ENCODE data around the gene SAP30. TPM values are rescaled to one million over a fixed set of nuclear protein-coding genes. Genes with fewer than 3 reads are reported as not detected.

The SAP30 gene
- total and polyA plus RNA-seq, 2 experiments from 2014 or later = 9.3 to 16.5 TPM

- DNase-seq (ENCODE audit: low spot score) (no peak), ATAC-seq (no peak)
- no peak for TF ChIP-seq NANOG (IDR thresholded peaks at IDR 0.05; ENCODE audit: borderline replicate concordance)
- no peak for TF ChIP-seq EZH2phosphoT487 (IDR thresholded peaks at IDR 0.05; ENCODE audit: unreplicated experiment)
- no peak for TF ChIP-seq ETS1 (IDR thresholded peaks at IDR 0.05)
- TF ChIP-seq, protein P1, sequence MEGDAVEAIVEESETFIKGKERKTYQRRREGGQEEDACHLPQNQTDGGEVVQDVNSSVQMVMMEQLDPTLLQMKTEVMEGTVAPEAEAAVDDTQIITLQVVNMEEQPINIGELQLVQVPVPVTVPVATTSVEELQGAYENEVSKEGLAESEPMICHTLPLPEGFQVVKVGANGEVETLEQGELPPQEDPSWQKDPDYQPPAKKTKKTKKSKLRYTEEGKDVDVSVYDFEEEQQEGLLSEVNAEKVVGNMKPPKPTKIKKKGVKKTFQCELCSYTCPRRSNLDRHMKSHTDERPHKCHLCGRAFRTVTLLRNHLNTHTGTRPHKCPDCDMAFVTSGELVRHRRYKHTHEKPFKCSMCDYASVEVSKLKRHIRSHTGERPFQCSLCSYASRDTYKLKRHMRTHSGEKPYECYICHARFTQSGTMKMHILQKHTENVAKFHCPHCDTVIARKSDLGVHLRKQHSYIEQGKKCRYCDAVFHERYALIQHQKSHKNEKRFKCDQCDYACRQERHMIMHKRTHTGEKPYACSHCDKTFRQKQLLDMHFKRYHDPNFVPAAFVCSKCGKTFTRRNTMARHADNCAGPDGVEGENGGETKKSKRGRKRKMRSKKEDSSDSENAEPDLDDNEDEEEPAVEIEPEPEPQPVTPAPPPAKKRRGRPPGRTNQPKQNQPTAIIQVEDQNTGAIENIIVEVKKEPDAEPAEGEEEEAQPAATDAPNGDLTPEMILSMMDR (conservative IDR thresholded peaks at IDR 0.05; ENCODE audit: low read depth in 2 of 2) = no peak
- no peak for TF ChIP-seq STAT1 (IDR thresholded peaks at IDR 0.05; ENCODE audit: unreplicated experiment)
- TF ChIP-seq, protein P2, sequence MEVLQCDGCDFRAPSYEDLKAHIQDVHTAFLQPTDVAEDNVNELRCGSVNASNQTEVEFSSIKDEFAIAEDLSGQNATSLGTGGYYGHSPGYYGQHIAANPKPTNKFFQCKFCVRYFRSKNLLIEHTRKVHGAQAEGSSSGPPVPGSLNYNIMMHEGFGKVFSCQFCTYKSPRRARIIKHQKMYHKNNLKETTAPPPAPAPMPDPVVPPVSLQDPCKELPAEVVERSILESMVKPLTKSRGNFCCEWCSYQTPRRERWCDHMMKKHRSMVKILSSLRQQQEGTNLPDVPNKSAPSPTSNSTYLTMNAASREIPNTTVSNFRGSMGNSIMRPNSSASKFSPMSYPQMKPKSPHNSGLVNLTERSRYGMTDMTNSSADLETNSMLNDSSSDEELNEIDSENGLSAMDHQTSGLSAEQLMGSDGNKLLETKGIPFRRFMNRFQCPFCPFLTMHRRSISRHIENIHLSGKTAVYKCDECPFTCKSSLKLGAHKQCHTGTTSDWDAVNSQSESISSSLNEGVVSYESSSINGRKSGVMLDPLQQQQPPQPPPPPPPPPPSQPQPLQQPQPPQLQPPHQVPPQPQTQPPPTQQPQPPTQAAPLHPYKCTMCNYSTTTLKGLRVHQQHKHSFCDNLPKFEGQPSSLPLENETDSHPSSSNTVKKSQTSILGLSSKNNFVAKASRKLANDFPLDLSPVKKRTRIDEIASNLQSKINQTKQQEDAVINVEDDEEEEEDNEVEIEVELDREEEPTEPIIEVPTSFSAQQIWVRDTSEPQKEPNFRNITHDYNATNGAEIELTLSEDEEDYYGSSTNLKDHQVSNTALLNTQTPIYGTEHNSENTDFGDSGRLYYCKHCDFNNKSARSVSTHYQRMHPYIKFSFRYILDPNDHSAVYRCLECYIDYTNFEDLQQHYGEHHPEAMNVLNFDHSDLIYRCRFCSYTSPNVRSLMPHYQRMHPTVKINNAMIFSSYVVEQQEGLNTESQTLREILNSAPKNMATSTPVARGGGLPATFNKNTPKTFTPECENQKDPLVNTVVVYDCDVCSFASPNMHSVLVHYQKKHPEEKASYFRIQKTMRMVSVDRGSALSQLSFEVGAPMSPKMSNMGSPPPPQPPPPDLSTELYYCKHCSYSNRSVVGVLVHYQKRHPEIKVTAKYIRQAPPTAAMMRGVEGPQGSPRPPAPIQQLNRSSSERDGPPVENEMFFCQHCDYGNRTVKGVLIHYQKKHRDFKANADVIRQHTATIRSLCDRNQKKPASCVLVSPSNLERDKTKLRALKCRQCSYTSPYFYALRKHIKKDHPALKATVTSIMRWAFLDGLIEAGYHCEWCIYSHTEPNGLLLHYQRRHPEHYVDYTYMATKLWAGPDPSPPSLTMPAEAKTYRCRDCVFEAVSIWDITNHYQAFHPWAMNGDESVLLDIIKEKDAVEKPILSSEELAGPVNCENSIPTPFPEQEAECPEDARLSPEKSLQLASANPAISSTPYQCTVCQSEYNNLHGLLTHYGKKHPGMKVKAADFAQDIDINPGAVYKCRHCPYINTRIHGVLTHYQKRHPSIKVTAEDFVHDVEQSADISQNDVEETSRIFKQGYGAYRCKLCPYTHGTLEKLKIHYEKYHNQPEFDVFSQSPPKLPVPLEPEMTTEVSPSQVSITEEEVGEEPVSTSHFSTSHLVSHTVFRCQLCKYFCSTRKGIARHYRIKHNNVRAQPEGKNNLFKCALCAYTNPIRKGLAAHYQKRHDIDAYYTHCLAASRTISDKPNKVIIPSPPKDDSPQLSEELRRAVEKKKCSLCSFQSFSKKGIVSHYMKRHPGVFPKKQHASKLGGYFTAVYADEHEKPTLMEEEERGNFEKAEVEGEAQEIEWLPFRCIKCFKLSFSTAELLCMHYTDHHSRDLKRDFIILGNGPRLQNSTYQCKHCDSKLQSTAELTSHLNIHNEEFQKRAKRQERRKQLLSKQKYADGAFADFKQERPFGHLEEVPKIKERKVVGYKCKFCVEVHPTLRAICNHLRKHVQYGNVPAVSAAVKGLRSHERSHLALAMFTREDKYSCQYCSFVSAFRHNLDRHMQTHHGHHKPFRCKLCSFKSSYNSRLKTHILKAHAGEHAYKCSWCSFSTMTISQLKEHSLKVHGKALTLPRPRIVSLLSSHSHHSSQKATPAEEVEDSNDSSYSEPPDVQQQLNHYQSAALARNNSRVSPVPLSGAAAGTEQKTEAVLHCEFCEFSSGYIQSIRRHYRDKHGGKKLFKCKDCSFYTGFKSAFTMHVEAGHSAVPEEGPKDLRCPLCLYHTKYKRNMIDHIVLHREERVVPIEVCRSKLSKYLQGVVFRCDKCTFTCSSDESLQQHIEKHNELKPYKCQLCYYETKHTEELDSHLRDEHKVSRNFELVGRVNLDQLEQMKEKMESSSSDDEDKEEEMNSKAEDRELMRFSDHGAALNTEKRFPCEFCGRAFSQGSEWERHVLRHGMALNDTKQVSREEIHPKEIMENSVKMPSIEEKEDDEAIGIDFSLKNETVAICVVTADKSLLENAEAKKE (CRISPR knock-in tag; IDR thresholded peaks at IDR 0.05) = no peak
- TF ChIP-seq, protein P3, sequence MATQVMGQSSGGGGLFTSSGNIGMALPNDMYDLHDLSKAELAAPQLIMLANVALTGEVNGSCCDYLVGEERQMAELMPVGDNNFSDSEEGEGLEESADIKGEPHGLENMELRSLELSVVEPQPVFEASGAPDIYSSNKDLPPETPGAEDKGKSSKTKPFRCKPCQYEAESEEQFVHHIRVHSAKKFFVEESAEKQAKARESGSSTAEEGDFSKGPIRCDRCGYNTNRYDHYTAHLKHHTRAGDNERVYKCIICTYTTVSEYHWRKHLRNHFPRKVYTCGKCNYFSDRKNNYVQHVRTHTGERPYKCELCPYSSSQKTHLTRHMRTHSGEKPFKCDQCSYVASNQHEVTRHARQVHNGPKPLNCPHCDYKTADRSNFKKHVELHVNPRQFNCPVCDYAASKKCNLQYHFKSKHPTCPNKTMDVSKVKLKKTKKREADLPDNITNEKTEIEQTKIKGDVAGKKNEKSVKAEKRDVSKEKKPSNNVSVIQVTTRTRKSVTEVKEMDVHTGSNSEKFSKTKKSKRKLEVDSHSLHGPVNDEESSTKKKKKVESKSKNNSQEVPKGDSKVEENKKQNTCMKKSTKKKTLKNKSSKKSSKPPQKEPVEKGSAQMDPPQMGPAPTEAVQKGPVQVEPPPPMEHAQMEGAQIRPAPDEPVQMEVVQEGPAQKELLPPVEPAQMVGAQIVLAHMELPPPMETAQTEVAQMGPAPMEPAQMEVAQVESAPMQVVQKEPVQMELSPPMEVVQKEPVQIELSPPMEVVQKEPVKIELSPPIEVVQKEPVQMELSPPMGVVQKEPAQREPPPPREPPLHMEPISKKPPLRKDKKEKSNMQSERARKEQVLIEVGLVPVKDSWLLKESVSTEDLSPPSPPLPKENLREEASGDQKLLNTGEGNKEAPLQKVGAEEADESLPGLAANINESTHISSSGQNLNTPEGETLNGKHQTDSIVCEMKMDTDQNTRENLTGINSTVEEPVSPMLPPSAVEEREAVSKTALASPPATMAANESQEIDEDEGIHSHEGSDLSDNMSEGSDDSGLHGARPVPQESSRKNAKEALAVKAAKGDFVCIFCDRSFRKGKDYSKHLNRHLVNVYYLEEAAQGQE (IDR thresholded peaks at IDR 0.05; ENCODE audit: unreplicated experiment) = no peak
- TF ChIP-seq JUNB (IDR thresholded peaks at IDR 0.05; ENCODE audit: unreplicated experiment) = no peak
- no peak for TF ChIP-seq POLR2AphosphoS5 (IDR thresholded peaks at IDR 0.05; ENCODE audit: low read depth)
- no peak for TF ChIP-seq CREB1 (CRISPR knock-in tag; IDR thresholded peaks at IDR 0.05; ENCODE audit: low read depth)
- TF ChIP-seq ZNF114 (CRISPR knock-in tag; IDR thresholded peaks at IDR 0.05) = no peak
- no peak for TF ChIP-seq EZH2 (IDR thresholded peaks at IDR 0.05; ENCODE audit: low read depth, unreplicated experiment)
- no peak for TF ChIP-seq ZNF331 (CRISPR knock-in tag; IDR thresholded peaks at IDR 0.05; ENCODE audit: low read depth)
- no peaks in the 10 kb centered on the region; the same call in 2 of the 3 replicates for H3K9me3 Mint-ChIP-seq
- H3K4me3 Mint-ChIP-seq = no peak overlapping the region
- H3K36me3 ChIP-seq (ENCODE audit: insufficient read depth) = no peaks in the 10 kb centered on the region
- H3K27ac Mint-ChIP-seq = no peak overlapping the region
- no peak overlapping the region for H2AFZ ChIP-seq
- no peaks in the 10 kb centered on the region for H4K20me1 ChIP-seq (replicated peaks; ENCODE audit: insufficient read depth)
- H3K4me1 ChIP-seq (ENCODE audit: insufficient read depth) = no peaks in the 10 kb centered on the region
- H3K27me3 ChIP-seq (ENCODE audit: insufficient read depth) = no peaks in the 10 kb centered on the region
- H3K4me2 ChIP-seq = no peak overlapping the region
- H3K27me3 Mint-ChIP-seq (ENCODE audit: insufficient read depth, low read depth, poor library complexity) = peaks cover 3% of the 10 kb centered on the region
- no peaks in the 10 kb centered on the region for H3F3A ChIP-seq (replicated peaks; ENCODE audit: low read depth)
- H3K4me3 ChIP-seq = no peak overlapping the region
- H3K9me2 ChIP-seq (ENCODE audit: insufficient read depth) = no peaks in the 10 kb centered on the region
- H3K79me2 ChIP-seq (replicated peaks; ENCODE audit: insufficient read depth) = no peaks in the 10 kb centered on the region
- no peaks in the 10 kb centered on the region; the same call in 2 of the 3 replicates for H3K4me1 Mint-ChIP-seq
- H3K27ac ChIP-seq (ENCODE audit: low read depth) = no peak overlapping the region
- no peaks in the 10 kb centered on the region for H3K36me3 Mint-ChIP-seq (ENCODE audit: low read depth)
Observed at GRCh38 chr4:173424899-173425805, 54.4 kb downstream of the SAP30 start.

All from GM23338 (cell line).